ENCODE results near the gene KDM8.
"Not testable (repeated sequence)": the region's sequence is repeated elsewhere in the genome, so short reads cannot be mapped to it uniquely, and the experiment has no call there.

- TF ChIP-seq POLR2A, CTCF, EP300 (IDR thresholded peaks at IDR 0.05): not testable (repeated sequence)
These were observed 45.6 kb downstream of the KDM8 start for GRCh38 chr16:27248886-27249285.

Measured in gastroesophageal sphincter (tissue), 3 donors.